ENCODE measurements around the gene STX5. TPM values are rescaled to one million over a fixed set of nuclear protein-coding genes. Genes with fewer than 3 reads are reported as not detected.

The STX5 gene
- total RNA-seq, 1 donor: 35.8 TPM

DNA sequence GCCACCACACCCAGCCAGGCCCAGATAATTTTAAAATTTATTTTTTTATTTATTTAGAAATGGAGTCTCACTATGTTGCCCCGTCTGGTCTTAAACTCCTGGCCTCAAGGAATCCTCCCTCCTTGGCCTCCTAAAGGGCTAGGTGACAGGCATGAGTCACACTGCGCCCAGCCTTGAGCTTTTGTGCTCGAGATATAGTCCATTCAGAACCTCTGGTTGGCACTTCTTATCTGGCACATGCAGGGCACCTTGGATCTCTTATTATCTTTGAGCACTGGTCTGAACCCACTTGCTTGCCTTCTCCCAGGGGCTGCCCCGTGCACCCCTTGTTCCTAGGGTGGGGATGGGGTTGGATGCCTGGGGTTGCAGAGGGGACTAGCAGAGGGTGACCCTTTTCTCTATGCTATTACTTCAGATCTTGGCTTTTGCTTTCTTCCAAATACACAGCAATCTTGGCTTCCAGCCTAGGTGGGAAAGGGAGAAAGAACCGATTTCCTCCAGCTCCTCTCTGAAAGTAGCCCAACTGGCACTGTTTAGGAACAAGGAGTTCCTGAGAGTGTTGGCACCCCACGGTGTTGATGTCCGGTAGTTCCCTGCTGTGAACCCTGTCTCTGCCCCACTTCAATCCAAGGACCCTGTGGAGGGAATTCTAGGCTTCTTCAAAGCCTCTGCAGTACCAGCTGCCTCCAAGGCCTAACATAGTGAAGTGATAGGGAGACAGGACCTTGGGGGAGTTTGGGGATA is 47.6 kb upstream of the STX5 start:
- H2AFZ ChIP-seq (ENCODE audit: low read length): peak overlapping the region; percentile 72
- peak overlapping the region; percentile 100 for H3K27ac ChIP-seq (ENCODE audit: low read depth, low read length)
- no peaks in the 10 kb centered on the region for H3K9me3 ChIP-seq (ENCODE audit: low read depth, low read length)
- H3K4me3 ChIP-seq (ENCODE audit: insufficient read depth, low read length): peak overlapping the region; percentile 93
- H3K4me1 ChIP-seq (ENCODE audit: insufficient read depth, low read length): peaks cover 34% of the 10 kb centered on the region
- peaks cover 24% of the 10 kb centered on the region for H4K20me1 ChIP-seq (ENCODE audit: insufficient read depth, low read length)
- DNase-seq (ENCODE audit: insufficient read length, low spot score, missing footprints): peak; percentile 45
- no peaks in the 10 kb centered on the region for H3K27me3 ChIP-seq (ENCODE audit: insufficient read depth, low read length)
- TF ChIP-seq, protein P1, sequence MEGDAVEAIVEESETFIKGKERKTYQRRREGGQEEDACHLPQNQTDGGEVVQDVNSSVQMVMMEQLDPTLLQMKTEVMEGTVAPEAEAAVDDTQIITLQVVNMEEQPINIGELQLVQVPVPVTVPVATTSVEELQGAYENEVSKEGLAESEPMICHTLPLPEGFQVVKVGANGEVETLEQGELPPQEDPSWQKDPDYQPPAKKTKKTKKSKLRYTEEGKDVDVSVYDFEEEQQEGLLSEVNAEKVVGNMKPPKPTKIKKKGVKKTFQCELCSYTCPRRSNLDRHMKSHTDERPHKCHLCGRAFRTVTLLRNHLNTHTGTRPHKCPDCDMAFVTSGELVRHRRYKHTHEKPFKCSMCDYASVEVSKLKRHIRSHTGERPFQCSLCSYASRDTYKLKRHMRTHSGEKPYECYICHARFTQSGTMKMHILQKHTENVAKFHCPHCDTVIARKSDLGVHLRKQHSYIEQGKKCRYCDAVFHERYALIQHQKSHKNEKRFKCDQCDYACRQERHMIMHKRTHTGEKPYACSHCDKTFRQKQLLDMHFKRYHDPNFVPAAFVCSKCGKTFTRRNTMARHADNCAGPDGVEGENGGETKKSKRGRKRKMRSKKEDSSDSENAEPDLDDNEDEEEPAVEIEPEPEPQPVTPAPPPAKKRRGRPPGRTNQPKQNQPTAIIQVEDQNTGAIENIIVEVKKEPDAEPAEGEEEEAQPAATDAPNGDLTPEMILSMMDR (IDR thresholded peaks at IDR 0.05; ENCODE audit: extremely low read depth, low read depth, low read length): no peak
- peaks cover 24% of the 10 kb centered on the region for H3K36me3 ChIP-seq (ENCODE audit: insufficient read depth, low read length)
- peak overlapping the region; percentile 96 for H3K4me2 ChIP-seq (ENCODE audit: insufficient read depth, low read length)
- peaks cover 35% of the 10 kb centered on the region for H3K79me2 ChIP-seq (ENCODE audit: insufficient read depth, low read length)

DNA sequence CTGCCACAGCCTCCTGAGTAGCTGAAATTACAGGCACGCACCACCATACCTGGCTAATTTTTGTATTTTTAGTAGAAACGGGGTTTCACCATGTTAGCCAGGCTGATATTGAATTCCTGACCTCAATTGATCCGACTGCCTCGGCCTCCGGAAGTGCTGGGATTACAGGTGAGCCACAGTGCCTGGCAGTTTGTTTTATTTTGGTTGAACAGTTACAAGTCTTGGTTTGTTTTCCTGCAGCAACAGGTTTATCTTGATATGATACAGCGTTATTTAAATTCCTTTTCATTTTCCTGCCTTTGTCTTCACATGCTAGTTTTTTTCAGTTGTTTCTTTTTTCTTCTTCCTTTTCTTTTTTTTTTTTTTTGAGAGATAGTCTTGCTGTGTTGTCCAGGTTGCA is 44.9 kb upstream of the STX5 start:
- Histone ChIP-seq H2AFZ (ENCODE audit: low read length) (no peak overlapping the region), H3K27ac (ENCODE audit: low read depth, low read length) (no peak overlapping the region), H3K27me3 (ENCODE audit: insufficient read depth, low read length) (no peaks in the 10 kb centered on the region), H3K9me3 (ENCODE audit: low read depth, low read length) (no peaks in the 10 kb centered on the region), H3K4me3 (ENCODE audit: insufficient read depth, low read length) (no peak overlapping the region), H3K79me2 (ENCODE audit: insufficient read depth, low read length) (peaks cover 8% of the 10 kb centered on the region), H3K36me3 (ENCODE audit: insufficient read depth, low read length) (no peaks in the 10 kb centered on the region), H4K20me1 (ENCODE audit: insufficient read depth, low read length) (peaks cover 5% of the 10 kb centered on the region), H3K4me2 (ENCODE audit: insufficient read depth, low read length) (no peak overlapping the region), H3K4me1 (ENCODE audit: insufficient read depth, low read length) (peaks cover 14% of the 10 kb centered on the region)
- DNase-seq (ENCODE audit: insufficient read length, low spot score, missing footprints): no peak
- TF ChIP-seq, protein P1 (IDR thresholded peaks at IDR 0.05; ENCODE audit: extremely low read depth, low read depth, low read length): no peak

DNA sequence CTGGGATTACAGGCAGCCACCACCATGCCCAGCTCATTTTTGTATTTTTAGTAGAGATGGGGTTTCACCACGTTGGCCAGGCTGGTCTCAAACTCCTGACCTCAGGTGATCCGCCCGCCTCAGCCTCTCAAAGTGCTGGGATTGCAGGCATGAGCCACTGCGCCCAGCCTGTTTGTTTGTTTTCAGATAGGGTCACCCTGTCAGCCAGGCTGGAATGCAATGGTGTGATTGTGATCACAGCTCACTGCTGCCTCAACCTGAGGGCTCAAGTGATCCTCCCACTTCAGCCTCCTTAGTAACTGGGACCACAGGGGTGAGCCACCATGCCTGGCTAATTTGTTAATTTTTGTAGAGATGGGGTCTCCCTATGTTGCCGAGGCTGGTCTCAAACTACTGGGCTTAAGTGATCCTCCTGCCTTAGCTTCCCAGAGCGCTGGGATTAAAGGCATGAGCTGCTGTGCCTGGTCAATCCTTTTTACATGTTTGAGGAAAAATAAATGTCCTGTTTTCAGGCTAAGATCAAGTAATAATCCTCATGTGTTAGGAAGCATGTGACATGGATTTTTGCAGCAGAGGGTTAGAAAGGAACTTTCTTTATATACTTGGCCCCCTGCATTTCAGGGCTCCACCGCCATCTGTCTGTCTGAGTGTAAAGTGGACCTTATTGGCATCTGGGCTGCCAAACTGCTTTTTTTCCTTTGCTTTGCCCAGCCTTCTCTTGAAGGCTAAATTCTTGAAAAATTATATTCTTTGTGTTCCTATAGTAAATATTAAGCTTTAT is 44.0 kb upstream of the STX5 start:
- no peak overlapping the region for H3K4me2 ChIP-seq (ENCODE audit: insufficient read depth, low read length)
- H3K36me3 ChIP-seq (ENCODE audit: insufficient read depth, low read length): no peaks in the 10 kb centered on the region
- no peak overlapping the region for H2AFZ ChIP-seq (ENCODE audit: low read length)
- no peaks in the 10 kb centered on the region for H3K9me3 ChIP-seq (ENCODE audit: low read depth, low read length)
- H3K27ac ChIP-seq (ENCODE audit: low read depth, low read length): no peak overlapping the region
- no peak for DNase-seq (ENCODE audit: insufficient read length, low spot score, missing footprints)
- H3K27me3 ChIP-seq (ENCODE audit: insufficient read depth, low read length): no peaks in the 10 kb centered on the region
- TF ChIP-seq, protein P1 (IDR thresholded peaks at IDR 0.05; ENCODE audit: extremely low read depth, low read depth, low read length): no peak
- H4K20me1 ChIP-seq (ENCODE audit: insufficient read depth, low read length): peaks cover 2% of the 10 kb centered on the region
- peaks cover 14% of the 10 kb centered on the region for H3K4me1 ChIP-seq (ENCODE audit: insufficient read depth, low read length)
- H3K79me2 ChIP-seq (ENCODE audit: insufficient read depth, low read length): peaks cover 2% of the 10 kb centered on the region
- H3K4me3 ChIP-seq (ENCODE audit: insufficient read depth, low read length): no peak overlapping the region

GRCh38 chr11:62874851-62875250 is 43.0 kb upstream of the STX5 start:
- Histone ChIP-seq H3K4me3 (ENCODE audit: insufficient read depth, low read length) (no peak overlapping the region), H3K27ac (ENCODE audit: low read depth, low read length) (no peak overlapping the region), H4K20me1 (ENCODE audit: insufficient read depth, low read length) (no peaks in the 10 kb centered on the region), H3K9me3 (ENCODE audit: low read depth, low read length) (no peaks in the 10 kb centered on the region), H2AFZ (ENCODE audit: low read length) (no peak overlapping the region), H3K36me3 (ENCODE audit: insufficient read depth, low read length) (no peaks in the 10 kb centered on the region), H3K4me1 (ENCODE audit: insufficient read depth, low read length) (peaks cover 7% of the 10 kb centered on the region), H3K27me3 (ENCODE audit: insufficient read depth, low read length) (no peaks in the 10 kb centered on the region), H3K4me2 (ENCODE audit: insufficient read depth, low read length) (no peak overlapping the region), H3K79me2 (ENCODE audit: insufficient read depth, low read length) (no peaks in the 10 kb centered on the region)
- TF ChIP-seq, protein P1 (IDR thresholded peaks at IDR 0.05; ENCODE audit: extremely low read depth, low read depth, low read length): no peak
- DNase-seq (ENCODE audit: insufficient read length, low spot score, missing footprints): no peak
